Amygdala (tissue), 56 donors: Measurements from ENCODE around the gene PNLIPRP3.

Source experiments
- DNase-seq, 56 donors: peaks; one replicate each; lab custom pipeline; 2025; lab: John Stamatoyannopoulos, UW

Gene PNLIPRP3

GRCh38 chr10:116444527-116445142 is 17.0 kb downstream of the PNLIPRP3 start:
- DNase-seq = peak in 2 of 56 donors; percentile 1 to 2

GRCh38 chr10:116450861-116451260 is 23.2 kb downstream of the PNLIPRP3 start:
- no peak for DNase-seq

- DNase-seq = no peak
These were observed 24.2 kb downstream of the PNLIPRP3 start for GRCh38 chr10:116451711-116452337.

GRCh38 chr10:116452338-116452720 is 24.7 kb downstream of the PNLIPRP3 start:
- DNase-seq = no peak

- no peak for DNase-seq
These were observed 29.8 kb downstream of the PNLIPRP3 start for GRCh38 chr10:116457488-116457887.

GRCh38 chr10:116460219-116460618 is 32.6 kb downstream of the PNLIPRP3 start:
- no peak for DNase-seq

- no peak for DNase-seq
These were observed 34.0 kb downstream of the PNLIPRP3 start for GRCh38 chr10:116461680-116462079.

- no peak for DNase-seq
These were observed 36.6 kb downstream of the PNLIPRP3 start for GRCh38 chr10:116464257-116464656.

- no peak for DNase-seq
These were observed 37.9 kb downstream of the PNLIPRP3 start for GRCh38 chr10:116465546-116465945.

- no peak for DNase-seq
These were observed 39.2 kb downstream of the PNLIPRP3 start for GRCh38 chr10:116466715-116467422.

GRCh38 chr10:116469437-116469836 is 41.8 kb downstream of the PNLIPRP3 start:
- no peak for DNase-seq

GRCh38 chr10:116470071-116470470 is 42.4 kb downstream of the PNLIPRP3 start:
- DNase-seq = no peak

GRCh38 chr10:116470768-116471415 is 43.2 kb downstream of the PNLIPRP3 start:
- no peak for DNase-seq

GRCh38 chr10:116472891-116473290 is 45.2 kb downstream of the PNLIPRP3 start:
- peak in 4 of 56 donors; percentile 6 to 32 (median 14) for DNase-seq

GRCh38 chr10:116475866-116476265 is 48.2 kb downstream of the PNLIPRP3 start:
- no peak for DNase-seq

- no peak for DNase-seq
These were observed 48.8 kb downstream of the PNLIPRP3 start for GRCh38 chr10:116476461-116476860.

- DNase-seq = peak in 10 of 56 donors; percentile 1 to 39 (median 10)
These were observed 50.5 kb downstream of the PNLIPRP3 start for GRCh38 chr10:116477986-116478664.

- no peak for DNase-seq
These were observed 59.3 kb downstream of the PNLIPRP3 start for GRCh38 chr10:116486770-116487448.

GRCh38 chr10:116487522-116488430 is 60.1 kb downstream of the PNLIPRP3 start:
- DNase-seq = no peak
